ENCODE measurements around the gene FCRL1. TPM values are rescaled to one million over a fixed set of nuclear protein-coding genes. Genes with fewer than 3 reads are reported as not detected.

FCRL1 gene
- total RNA-seq, 2 experiments from 2014 or later: 0.22 TPM; not detected in 1

Other genes starting within 250 kb of the FCRL1 start
- not detected for gene FCRL4, start 222.0 kb downstream of the FCRL1 start, total RNA-seq
- under 1 TPM; 0.10 to 0.20 TPM for gene FCRL3, start 119.4 kb downstream of the FCRL1 start, total RNA-seq
- not detected for gene FCRL2, start 43.0 kb downstream of the FCRL1 start, total RNA-seq
- gene CD5L, start 21.7 kb upstream of the FCRL1 start, total RNA-seq: not detected
- gene KIRREL1, start 173.5 kb upstream of the FCRL1 start, total RNA-seq: not detected

All from activated CD4-positive, alpha-beta T cell treated with anti-CD3 and anti-CD28 coated beads, Interleukin-2, amount 10 ng/mL, durations not matched to agents 7 days and 5 days (primary cell).